ENCODE data around the gene CELF1. TPM values are rescaled to one million over a fixed set of nuclear protein-coding genes. Genes with fewer than 3 reads are reported as not detected.

CELF1 gene
- total and polyA plus RNA-seq, 10 of the 15 experiments (the other 5 are each of a cell fraction or from before 2014, with no cell fraction given) = 35.3 to 128 (median 85.7) TPM

DNA sequence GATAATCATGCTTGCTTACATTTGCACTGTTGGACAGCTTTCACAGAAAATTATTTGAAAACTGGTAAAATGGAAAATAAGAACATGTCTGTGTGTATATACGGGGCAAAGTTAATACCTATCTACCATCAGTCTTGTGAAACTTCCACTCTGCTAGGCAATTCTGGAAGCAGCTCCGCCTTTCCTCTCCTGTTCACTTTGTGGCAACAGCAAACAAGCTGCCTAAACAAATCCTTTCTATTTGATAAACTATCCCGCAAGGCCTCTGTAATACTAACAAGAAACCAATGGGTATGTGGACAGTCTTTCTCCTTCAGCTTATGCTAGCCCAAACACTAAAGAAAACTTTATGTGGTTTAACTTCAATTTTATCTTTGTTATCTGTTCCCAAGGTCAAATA is 64.8 kb downstream of the CELF1 start:
- Histone ChIP-seq H3K27me3 (replicated peaks in 1 of 2; ENCODE audit: control insufficient read depth in 2 of 2, insufficient read depth in 2 of 2, low read length in 1 of 2) (no peaks in the 10 kb centered on the region), H3K9me3 (replicated peaks; ENCODE audit: control insufficient read depth, insufficient read depth, low read length) (no peaks in the 10 kb centered on the region), H3K4me2 (ENCODE audit: control insufficient read depth, insufficient read depth) (no peak overlapping the region), H4K20me1 (ENCODE audit: control insufficient read depth, insufficient read depth) (no peaks in the 10 kb centered on the region), H3K9ac (ENCODE audit: control insufficient read depth, insufficient read depth, low read length) (no peak overlapping the region), H3K27ac (ENCODE audit: control insufficient read depth, insufficient read depth) (no peak overlapping the region), H3K4me3 (no peak overlapping the region), H3K4me1 (ENCODE audit: control insufficient read depth, insufficient read depth, low read length) (no peaks in the 10 kb centered on the region), H3K79me2 (ENCODE audit: control insufficient read depth, insufficient read depth, low read length) (peaks cover 10% of the 10 kb centered on the region), H2AFZ (ENCODE audit: control insufficient read depth, low read depth, low read length) (no peak overlapping the region), H3K36me3 (ENCODE audit: control insufficient read depth in 2 of 2, insufficient read depth in 2 of 2, low read length in 1 of 2) (peaks cover 6 to 26% of the 10 kb centered on the region in 2 experiments)
- POLR2A ChIA-PET = no interaction called here
- intact Hi-C loops (cut with micrococcal nuclease; ENCODE audit: unreplicated experiment) (no loop called here), in situ Hi-C loops (cut with MboI) (no loop called here)
- no peak for TF ChIP-seq CREM (IDR thresholded peaks at IDR 0.05; ENCODE audit: low read depth)
- no peak for TF ChIP-seq YY1 (IDR thresholded peaks at IDR 0.05; ENCODE audit: low read depth, low read length)
- TF ChIP-seq, protein P1, sequence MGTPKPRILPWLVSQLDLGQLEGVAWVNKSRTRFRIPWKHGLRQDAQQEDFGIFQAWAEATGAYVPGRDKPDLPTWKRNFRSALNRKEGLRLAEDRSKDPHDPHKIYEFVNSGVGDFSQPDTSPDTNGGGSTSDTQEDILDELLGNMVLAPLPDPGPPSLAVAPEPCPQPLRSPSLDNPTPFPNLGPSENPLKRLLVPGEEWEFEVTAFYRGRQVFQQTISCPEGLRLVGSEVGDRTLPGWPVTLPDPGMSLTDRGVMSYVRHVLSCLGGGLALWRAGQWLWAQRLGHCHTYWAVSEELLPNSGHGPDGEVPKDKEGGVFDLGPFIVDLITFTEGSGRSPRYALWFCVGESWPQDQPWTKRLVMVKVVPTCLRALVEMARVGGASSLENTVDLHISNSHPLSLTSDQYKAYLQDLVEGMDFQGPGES (IDR thresholded peaks at IDR 0.05) = no peak
- no peak for TF ChIP-seq MYB (IDR thresholded peaks at IDR 0.05; ENCODE audit: borderline replicate concordance, low read depth, low read length)
- TF ChIP-seq, protein P2, sequence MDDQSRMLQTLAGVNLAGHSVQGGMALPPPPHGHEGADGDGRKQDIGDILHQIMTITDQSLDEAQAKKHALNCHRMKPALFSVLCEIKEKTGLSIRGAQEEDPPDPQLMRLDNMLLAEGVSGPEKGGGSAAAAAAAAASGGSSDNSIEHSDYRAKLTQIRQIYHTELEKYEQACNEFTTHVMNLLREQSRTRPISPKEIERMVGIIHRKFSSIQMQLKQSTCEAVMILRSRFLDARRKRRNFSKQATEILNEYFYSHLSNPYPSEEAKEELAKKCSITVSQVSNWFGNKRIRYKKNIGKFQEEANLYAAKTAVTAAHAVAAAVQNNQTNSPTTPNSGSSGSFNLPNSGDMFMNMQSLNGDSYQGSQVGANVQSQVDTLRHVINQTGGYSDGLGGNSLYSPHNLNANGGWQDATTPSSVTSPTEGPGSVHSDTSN (IDR thresholded peaks at IDR 0.05; ENCODE audit: insufficient replicate concordance, low read depth, low read length) = no peak
- TF ChIP-seq MYC (IDR thresholded peaks at IDR 0.05; ENCODE audit: insufficient read depth, insufficient read length, insufficient replicate concordance, low read length, severe bottlenecking) = no peak
- TF ChIP-seq NFXL1 (IDR thresholded peaks at IDR 0.05; ENCODE audit: borderline replicate concordance) = no peak
- TF ChIP-seq, protein P3, sequence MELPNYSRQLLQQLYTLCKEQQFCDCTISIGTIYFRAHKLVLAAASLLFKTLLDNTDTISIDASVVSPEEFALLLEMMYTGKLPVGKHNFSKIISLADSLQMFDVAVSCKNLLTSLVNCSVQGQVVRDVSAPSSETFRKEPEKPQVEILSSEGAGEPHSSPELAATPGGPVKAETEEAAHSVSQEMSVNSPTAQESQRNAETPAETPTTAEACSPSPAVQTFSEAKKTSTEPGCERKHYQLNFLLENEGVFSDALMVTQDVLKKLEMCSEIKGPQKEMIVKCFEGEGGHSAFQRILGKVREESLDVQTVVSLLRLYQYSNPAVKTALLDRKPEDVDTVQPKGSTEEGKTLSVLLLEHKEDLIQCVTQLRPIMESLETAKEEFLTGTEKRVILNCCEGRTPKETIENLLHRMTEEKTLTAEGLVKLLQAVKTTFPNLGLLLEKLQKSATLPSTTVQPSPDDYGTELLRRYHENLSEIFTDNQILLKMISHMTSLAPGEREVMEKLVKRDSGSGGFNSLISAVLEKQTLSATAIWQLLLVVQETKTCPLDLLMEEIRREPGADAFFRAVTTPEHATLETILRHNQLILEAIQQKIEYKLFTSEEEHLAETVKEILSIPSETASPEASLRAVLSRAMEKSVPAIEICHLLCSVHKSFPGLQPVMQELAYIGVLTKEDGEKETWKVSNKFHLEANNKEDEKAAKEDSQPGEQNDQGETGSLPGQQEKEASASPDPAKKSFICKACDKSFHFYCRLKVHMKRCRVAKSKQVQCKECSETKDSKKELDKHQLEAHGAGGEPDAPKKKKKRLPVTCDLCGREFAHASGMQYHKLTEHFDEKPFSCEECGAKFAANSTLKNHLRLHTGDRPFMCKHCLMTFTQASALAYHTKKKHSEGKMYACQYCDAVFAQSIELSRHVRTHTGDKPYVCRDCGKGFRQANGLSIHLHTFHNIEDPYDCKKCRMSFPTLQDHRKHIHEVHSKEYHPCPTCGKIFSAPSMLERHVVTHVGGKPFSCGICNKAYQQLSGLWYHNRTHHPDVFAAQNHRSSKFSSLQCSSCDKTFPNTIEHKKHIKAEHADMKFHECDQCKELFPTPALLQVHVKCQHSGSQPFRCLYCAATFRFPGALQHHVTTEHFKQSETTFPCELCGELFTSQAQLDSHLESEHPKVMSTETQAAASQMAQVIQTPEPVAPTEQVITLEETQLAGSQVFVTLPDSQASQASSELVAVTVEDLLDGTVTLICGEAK (IDR thresholded peaks at IDR 0.05; ENCODE audit: borderline replicate concordance) = no peak
- no peak for TF ChIP-seq BACH1 (IDR thresholded peaks at IDR 0.05; ENCODE audit: borderline replicate concordance)
- TF ChIP-seq STAT1 (conservative IDR thresholded peaks at IDR 0.05) = no peak
- no peak for TF ChIP-seq SIX5 (IDR thresholded peaks at IDR 0.05; ENCODE audit: low read depth, low read length, severe bottlenecking)
- SMC1A ChIA-PET (ENCODE audit: uncharacterized antibody, unreplicated experiment) = interaction anchor here (0.6 to 2.0 kb wide), 2 partner anchors 28 to 59 kb away, joined by 3 to 5 read pairs; no protein-coding TSS in a partner anchor
- CTCF ChIA-PET = interaction anchor here (1.8 to 2.1 kb wide), 2 partner anchors 12 to 65 kb away, joined by 3 to 8 read pairs; partner anchors contain the start of gene CELF1
- no peak for DNase-seq (ENCODE audit: low read depth, low spot score)
- RAD21 ChIA-PET (ENCODE audit: unreplicated experiment) = interaction anchor here (0.8 kb wide), 1 partner anchor 78 kb away, joined by 3 read pairs; no protein-coding TSS in a partner anchor
- WGBS (ENCODE audit: insufficient coverage, insufficient replicate concordance, low lambda C conversion rate, missing lambda C conversion rate) = 80% methylated on average over 3 of the region's 3 CpGs
- BruUV-seq (replicated peaks) = no TSS peak
- no peak for ATAC-seq
- FAIRE-seq = no peak
